Measurements from ENCODE around the gene CDH4. TPM values are rescaled to one million over a fixed set of nuclear protein-coding genes. Genes with fewer than 3 reads are reported as not detected.
A peak's percentile ranks its signal among the peaks of the same experiment; 100 is the strongest.

CDH4 gene
- total RNA-seq, 1 donor from 2014 or later = 0.06 TPM

GRCh38 chr20:61252601-61253263 is 671 bp downstream of the CDH4 start:
- no peak for DNase-seq
- H3K36me3 ChIP-seq = no peaks in the 10 kb centered on the region
- no peak for ATAC-seq
- H3K4me3 ChIP-seq = peak overlapping the region; percentile 23
- H3K4me1 ChIP-seq = no peaks in the 10 kb centered on the region
- TF ChIP-seq CTCF (IDR thresholded peaks at IDR 0.05) = no peak
- H3K27me3 ChIP-seq (ENCODE audit: low read depth) = peaks cover 88% of the 10 kb centered on the region
- no peaks in the 10 kb centered on the region for H3K9me3 ChIP-seq
- intact Hi-C loops (cut with DNase I) = no loop called here
- H3K27ac ChIP-seq = no peak overlapping the region

- no peak for ATAC-seq
Measured at GRCh38 chr20:61253264-61253639, 1.2 kb downstream of the CDH4 start.

GRCh38 chr20:61253640-61254511 is 1.8 kb downstream of the CDH4 start:
- no peaks in the 10 kb centered on the region for H3K9me3 ChIP-seq
- H3K4me3 ChIP-seq = peak overlapping the region; percentile 28
- intact Hi-C loops (cut with DNase I) = no loop called here
- peaks cover 78% of the 10 kb centered on the region for H3K27me3 ChIP-seq (ENCODE audit: low read depth)
- DNase-seq (no peak), ATAC-seq (no peak)
- H3K4me1 ChIP-seq = no peaks in the 10 kb centered on the region
- TF ChIP-seq CTCF (IDR thresholded peaks at IDR 0.05) = no peak
- H3K27ac ChIP-seq = no peak overlapping the region
- no peaks in the 10 kb centered on the region for H3K36me3 ChIP-seq

More at GRCh38 chr20:61253264-61253639, 1.2 kb downstream of the CDH4 start:
- TF ChIP-seq CTCF (IDR thresholded peaks at IDR 0.05) = no peak
- intact Hi-C loops (cut with DNase I) = no loop called here
- Histone ChIP-seq H3K27ac (no peak overlapping the region), H3K4me1 (no peaks in the 10 kb centered on the region), H3K9me3 (no peaks in the 10 kb centered on the region), H3K4me3 (peak overlapping the region; percentile 28), H3K36me3 (no peaks in the 10 kb centered on the region), H3K27me3 (ENCODE audit: low read depth) (peaks cover 83% of the 10 kb centered on the region)
- DNase-seq = no peak

DNA sequence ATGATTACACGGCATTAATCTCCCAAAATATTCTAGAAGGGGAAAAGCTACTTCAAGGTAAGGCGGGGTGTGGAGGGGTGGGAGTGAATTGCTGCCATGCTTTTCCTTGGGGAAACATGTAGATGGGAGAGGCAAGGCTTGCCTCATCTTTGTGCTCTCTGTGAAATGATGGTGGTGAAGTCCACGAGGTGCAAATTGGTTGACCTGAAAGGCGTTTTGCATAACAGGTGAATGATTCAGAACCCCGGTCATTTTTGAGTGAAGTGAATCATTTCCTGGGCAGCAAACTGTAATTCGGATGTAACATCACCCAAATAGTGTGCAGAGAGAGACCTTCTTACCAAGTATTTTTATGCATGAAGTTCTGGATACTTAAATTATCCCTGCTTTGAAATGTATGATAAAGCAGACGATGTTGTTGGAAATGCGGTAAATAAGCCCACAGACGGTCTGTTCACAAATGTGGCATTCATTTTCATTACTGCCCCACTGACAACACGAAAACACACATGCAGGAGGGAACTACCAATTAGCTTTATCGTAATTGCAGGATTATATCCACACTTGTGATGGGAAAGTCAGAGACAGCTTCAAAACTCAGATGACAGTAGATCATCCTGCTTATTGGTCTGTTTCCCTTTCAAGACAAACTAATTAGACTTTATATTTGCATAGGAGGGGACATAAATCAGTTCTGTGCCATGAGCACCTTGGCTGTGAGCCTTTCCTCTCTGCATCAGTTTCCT is 3.0 kb downstream of the CDH4 start:
- ATAC-seq = no peak
- H3K27ac ChIP-seq = no peak overlapping the region
- intact Hi-C loops (cut with DNase I) = no loop called here

More for the DNA sequence above, 3.0 kb downstream of the CDH4 start:
- Histone ChIP-seq H3K36me3 (no peaks in the 10 kb centered on the region), H3K27me3 (ENCODE audit: low read depth) (peaks cover 66% of the 10 kb centered on the region), H3K4me3 (no peak overlapping the region), H3K9me3 (no peaks in the 10 kb centered on the region), H3K4me1 (no peaks in the 10 kb centered on the region)
- TF ChIP-seq CTCF (IDR thresholded peaks at IDR 0.05) = no peak
- DNase-seq = no peak
